ENCODE results near the gene UBE2D2. TPM values are rescaled to one million over a fixed set of nuclear protein-coding genes. Genes with fewer than 3 reads are reported as not detected.
A peak's percentile ranks its signal among the peaks of the same experiment; 100 is the strongest.

Gene UBE2D2
- total and polyA plus RNA-seq, 10 of the 15 experiments (the other 5 are each of a cell fraction or from before 2014, with no cell fraction given) = 58.6 to 245 (median 128) TPM

DNA sequence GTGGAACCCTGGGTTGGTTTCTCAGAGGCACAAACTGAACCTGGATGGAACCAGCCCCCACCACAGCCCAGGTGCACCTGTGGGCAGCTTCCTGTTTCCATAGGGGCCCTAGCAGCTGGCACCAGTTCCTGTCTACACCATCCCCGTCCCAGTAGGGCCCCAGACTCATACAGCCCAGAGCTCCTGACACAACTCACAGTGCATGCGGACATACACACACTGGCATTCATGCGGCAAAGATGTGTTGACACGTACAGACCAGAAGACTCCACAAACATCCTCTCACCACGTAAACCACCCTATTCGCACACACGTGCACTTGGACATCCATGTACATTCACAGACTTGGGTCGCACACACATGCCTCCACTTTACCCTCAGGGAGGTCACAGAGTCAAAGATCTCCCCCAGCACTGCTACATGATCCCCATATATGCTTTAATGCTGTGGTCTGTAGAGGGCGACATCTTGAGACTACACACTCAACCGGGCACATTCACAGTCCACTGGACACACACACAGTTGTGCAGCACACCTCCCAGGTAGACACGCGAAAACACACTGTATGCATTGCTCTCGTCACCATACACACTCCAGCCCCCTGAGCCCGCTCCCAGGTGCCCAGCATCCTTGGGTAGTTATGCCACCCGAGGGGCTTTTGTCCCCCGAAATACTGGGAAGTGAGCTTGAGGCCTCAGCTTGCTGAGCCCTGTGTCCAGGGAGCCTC lies 109.4 kb downstream of the UBE2D2 start (continued):
- TF ChIP-seq CBX5 (IDR thresholded peaks at IDR 0.05; ENCODE audit: low read depth) (no peak), TARDBP (IDR thresholded peaks at IDR 0.05; ENCODE audit: borderline replicate concordance) (no peak), ETV6 (conservative IDR thresholded peaks at IDR 0.05 in 1 of 2, IDR thresholded peaks at IDR 0.05 in 1 of 2; ENCODE audit: borderline replicate concordance in 1 of 2, low read depth in 1 of 2) (peak in 1 of 2 experiments; percentile 56; a peak in 2 of 4 replicates), NFYA (IDR thresholded peaks at IDR 0.05; ENCODE audit: borderline replicate concordance, low read depth, low read length) (no peak), SREBF2 (IDR thresholded peaks at IDR 0.05; ENCODE audit: low read length) (no peak), SIX5 (IDR thresholded peaks at IDR 0.05; ENCODE audit: low read depth, low read length, severe bottlenecking) (no peak), NR2C2 (IDR thresholded peaks at IDR 0.05; ENCODE audit: borderline replicate concordance, control insufficient read depth, insufficient read length, low read depth) (no peak)
- TF ChIP-seq, protein P1, sequence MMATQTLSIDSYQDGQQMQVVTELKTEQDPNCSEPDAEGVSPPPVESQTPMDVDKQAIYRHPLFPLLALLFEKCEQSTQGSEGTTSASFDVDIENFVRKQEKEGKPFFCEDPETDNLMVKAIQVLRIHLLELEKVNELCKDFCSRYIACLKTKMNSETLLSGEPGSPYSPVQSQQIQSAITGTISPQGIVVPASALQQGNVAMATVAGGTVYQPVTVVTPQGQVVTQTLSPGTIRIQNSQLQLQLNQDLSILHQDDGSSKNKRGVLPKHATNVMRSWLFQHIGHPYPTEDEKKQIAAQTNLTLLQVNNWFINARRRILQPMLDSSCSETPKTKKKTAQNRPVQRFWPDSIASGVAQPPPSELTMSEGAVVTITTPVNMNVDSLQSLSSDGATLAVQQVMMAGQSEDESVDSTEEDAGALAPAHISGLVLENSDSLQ (IDR thresholded peaks at IDR 0.05) = no peak

DNA sequence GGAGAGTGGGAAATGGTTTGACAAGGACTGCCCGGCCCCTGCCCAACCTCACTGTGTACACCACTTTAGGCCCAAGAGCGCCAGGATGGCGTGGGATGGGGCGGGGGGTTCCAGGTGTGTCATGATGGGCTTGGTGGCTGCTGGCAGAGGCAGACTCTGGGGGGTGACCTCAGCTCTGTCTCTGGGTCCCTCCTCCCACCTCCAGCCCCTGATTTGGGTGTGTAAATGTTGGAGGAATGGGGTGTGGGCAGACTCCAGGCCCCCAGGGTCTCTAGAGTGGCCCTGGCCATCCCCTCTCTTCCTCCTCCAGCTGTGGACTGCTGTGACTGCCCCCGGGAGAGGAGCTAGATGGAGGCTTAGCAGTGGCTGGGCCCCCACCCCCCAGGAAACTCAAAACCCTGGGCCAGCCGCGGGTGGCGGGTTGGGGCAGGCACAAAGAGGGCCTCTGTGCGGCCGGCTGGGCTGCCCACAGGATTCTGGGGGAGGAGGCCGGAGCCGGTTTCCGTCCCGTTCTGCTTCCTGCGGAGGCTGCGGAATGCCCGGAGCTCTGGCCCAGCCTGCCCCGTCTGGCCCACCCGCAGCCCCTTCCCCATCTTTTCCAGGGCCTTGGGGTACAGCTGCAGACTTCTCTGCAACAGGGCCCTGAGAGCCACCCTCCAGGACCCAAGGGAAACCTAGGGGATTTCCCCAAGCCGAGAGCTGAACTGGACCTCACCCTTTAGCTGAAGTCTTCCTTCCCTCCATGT lies 110.1 kb downstream of the UBE2D2 start:
- peak overlapping the region; percentile 92 for H3K4me2 ChIP-seq (ENCODE audit: control insufficient read depth, insufficient read depth)
- H3K9me3 ChIP-seq (replicated peaks; ENCODE audit: control insufficient read depth, insufficient read depth, low read length) = no peaks in the 10 kb centered on the region
- H3K9ac ChIP-seq (ENCODE audit: control insufficient read depth, insufficient read depth, low read length) = peak overlapping the region; percentile 93
- SMC1A ChIA-PET (ENCODE audit: uncharacterized antibody, unreplicated experiment) = interaction anchor here (0.9 to 13.6 kb wide), 10 partner anchors 11 to 251 kb away, joined by 3 to 151 read pairs (median 16); partner anchors contain the start of gene CXXC5
- POLR2A ChIA-PET = interaction anchor here (0.6 to 16.9 kb wide), 12 partner anchors 12 to 84 kb away, joined by 3 to 163 read pairs (median 12); partner anchors contain the start of gene CXXC5
- CTCF ChIA-PET = interaction anchor here (0.6 to 13.8 kb wide), 17 partner anchors 9 to 607 kb away, joined by 3 to 186 read pairs (median 5); no protein-coding TSS in a partner anchor
- DNase-seq (ENCODE audit: low read depth, low spot score) = no peak
- H3K79me2 ChIP-seq (ENCODE audit: control insufficient read depth, insufficient read depth, low read length) = peaks cover 90% of the 10 kb centered on the region
- peak overlapping the region; percentile 48; the same call in 1 of the 2 replicates for H2AFZ ChIP-seq (ENCODE audit: control insufficient read depth, low read depth, low read length)
- H3K27ac ChIP-seq (ENCODE audit: control insufficient read depth, insufficient read depth) = peak overlapping the region; percentile 99
- in situ Hi-C loops (cut with MboI) (no loop called here), intact Hi-C loops (cut with micrococcal nuclease; ENCODE audit: unreplicated experiment) (no loop called here)
- 10% methylated on average over 17 of the region's 20 CpGs for WGBS (ENCODE audit: insufficient coverage, insufficient replicate concordance, low lambda C conversion rate, missing lambda C conversion rate)
- peaks cover 46% of the 10 kb centered on the region for H3K4me1 ChIP-seq (ENCODE audit: control insufficient read depth, insufficient read depth, low read length)
- H3K27me3 ChIP-seq (replicated peaks in 1 of 2; ENCODE audit: control insufficient read depth in 2 of 2, insufficient read depth in 2 of 2, low read length in 1 of 2) = no peaks in the 10 kb centered on the region
- no peak for FAIRE-seq
- RAD21 ChIA-PET (ENCODE audit: unreplicated experiment) = interaction anchor here (0.6 to 14.6 kb wide), 13 partner anchors 12 to 108 kb away, joined by 3 to 186 read pairs (median 20); partner anchors contain the start of gene CXXC5
- peaks cover 3 to 4% of the 10 kb centered on the region in 2 experiments for H3K36me3 ChIP-seq (ENCODE audit: control insufficient read depth in 2 of 2, insufficient read depth in 2 of 2, low read length in 1 of 2)
- peak overlapping the region; percentile 26; the same call in 1 of the 2 replicates for H3K4me3 ChIP-seq
- BruUV-seq (replicated peaks) = no TSS peak
- peak; percentile 44 for ATAC-seq
- peaks cover 4% of the 10 kb centered on the region; the same call in 1 of the 2 replicates for H4K20me1 ChIP-seq (ENCODE audit: control insufficient read depth, insufficient read depth)
- peak; percentile 90 for TF ChIP-seq IKZF1 (conservative IDR thresholded peaks at IDR 0.05)
- TF ChIP-seq ETV6 (conservative IDR thresholded peaks at IDR 0.05 in 1 of 2, IDR thresholded peaks at IDR 0.05 in 1 of 2; ENCODE audit: borderline replicate concordance in 1 of 2, low read depth in 1 of 2) = no peak
- TF ChIP-seq MEF2A (IDR thresholded peaks at IDR 0.05; ENCODE audit: insufficient read depth, low read depth, low read length) = 0 out of 2 replicates have a peak, but pooled peaks have one; percentile 53
- no peak; the same call in 1 of the 2 replicates for TF ChIP-seq PAX5 (IDR thresholded peaks at IDR 0.05; ENCODE audit: borderline replicate concordance, low read depth, low read length)
- peak; percentile 59 for TF ChIP-seq DPF2 (IDR thresholded peaks at IDR 0.05)
- TF ChIP-seq, protein P2, sequence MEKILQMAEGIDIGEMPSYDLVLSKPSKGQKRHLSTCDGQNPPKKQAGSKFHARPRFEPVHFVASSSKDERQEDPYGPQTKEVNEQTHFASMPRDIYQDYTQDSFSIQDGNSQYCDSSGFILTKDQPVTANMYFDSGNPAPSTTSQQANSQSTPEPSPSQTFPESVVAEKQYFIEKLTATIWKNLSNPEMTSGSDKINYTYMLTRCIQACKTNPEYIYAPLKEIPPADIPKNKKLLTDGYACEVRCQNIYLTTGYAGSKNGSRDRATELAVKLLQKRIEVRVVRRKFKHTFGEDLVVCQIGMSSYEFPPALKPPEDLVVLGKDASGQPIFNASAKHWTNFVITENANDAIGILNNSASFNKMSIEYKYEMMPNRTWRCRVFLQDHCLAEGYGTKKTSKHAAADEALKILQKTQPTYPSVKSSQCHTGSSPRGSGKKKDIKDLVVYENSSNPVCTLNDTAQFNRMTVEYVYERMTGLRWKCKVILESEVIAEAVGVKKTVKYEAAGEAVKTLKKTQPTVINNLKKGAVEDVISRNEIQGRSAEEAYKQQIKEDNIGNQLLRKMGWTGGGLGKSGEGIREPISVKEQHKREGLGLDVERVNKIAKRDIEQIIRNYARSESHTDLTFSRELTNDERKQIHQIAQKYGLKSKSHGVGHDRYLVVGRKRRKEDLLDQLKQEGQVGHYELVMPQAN (conservative IDR thresholded peaks at IDR 0.05) = no peak; the same call in 1 of the 2 replicates
- TF ChIP-seq TCF12 (IDR thresholded peaks at IDR 0.05; ENCODE audit: low read depth, low read length) = 0 out of 2 replicates have a peak, but pooled peaks have one; percentile 6
- TF ChIP-seq NBN (IDR thresholded peaks at IDR 0.05) = 0 out of 2 replicates have a peak, but pooled peaks have one; percentile 13
- no peak for TF ChIP-seq CHD4 (IDR thresholded peaks at IDR 0.05)
